SJCRH30 (cell line): ENCODE data around the gene ARHGAP33. TPM values are rescaled to one million over a fixed set of nuclear protein-coding genes. Genes with fewer than 3 reads are reported as not detected.

Experiments
- DNase-seq, 2 experiments: peaks; one replicate each; pipeline ENCODE4 v3.0.0-alpha.2; 2015 to 2020
- H3K27ac ChIP-seq: fragments of 250-450 bp; sonication (Bioruptor Pico); 2 replicates; pipeline ENCODE4 v1.5.1; 2020; ENCODE audit warnings: mild to moderate bottlenecking, moderate library complexity
- H3K27me3 ChIP-seq: fragments of 250-450 bp; sonication (Bioruptor Pico); 2 replicates; pipeline ENCODE4 v1.5.1; 2020; ENCODE audit warnings: mild to moderate bottlenecking, moderate library complexity
- H3K36me3 ChIP-seq: fragments of 250-450 bp; sonication (Bioruptor Pico); 2 replicates; pipeline ENCODE4 v1.5.1; 2020; ENCODE audit warnings: mild to moderate bottlenecking, moderate library complexity
- H3K4me1 ChIP-seq: fragments of 250-450 bp; sonication (Bioruptor Pico); 2 replicates; pipeline ENCODE4 v1.5.1; 2020; ENCODE audit warnings: mild to moderate bottlenecking, moderate library complexity
- H3K4me3 ChIP-seq: fragments of 250-450 bp; sonication (Bioruptor Pico); 2 replicates; pipeline ENCODE4 v1.5.1; 2020; ENCODE audit warnings: mild to moderate bottlenecking, moderate library complexity
- H3K9me3 ChIP-seq: fragments of 250-450 bp; sonication (Bioruptor Pico); replicated peaks from 2 replicates; pipeline ENCODE4 v1.5.1; 2020; ENCODE audit warnings: mild to moderate bottlenecking, moderate library complexity
- total RNA-seq: library from RNA; depleted of rRNA; stranded (reverse); fragments of >200 nt; shearing (Covaris generic); gene quantifications from 2 replicates; pipeline ENCODE4 v1.2.3, GENCODE V29; 2014; rRNA removed

ARHGAP33 gene, protein sequence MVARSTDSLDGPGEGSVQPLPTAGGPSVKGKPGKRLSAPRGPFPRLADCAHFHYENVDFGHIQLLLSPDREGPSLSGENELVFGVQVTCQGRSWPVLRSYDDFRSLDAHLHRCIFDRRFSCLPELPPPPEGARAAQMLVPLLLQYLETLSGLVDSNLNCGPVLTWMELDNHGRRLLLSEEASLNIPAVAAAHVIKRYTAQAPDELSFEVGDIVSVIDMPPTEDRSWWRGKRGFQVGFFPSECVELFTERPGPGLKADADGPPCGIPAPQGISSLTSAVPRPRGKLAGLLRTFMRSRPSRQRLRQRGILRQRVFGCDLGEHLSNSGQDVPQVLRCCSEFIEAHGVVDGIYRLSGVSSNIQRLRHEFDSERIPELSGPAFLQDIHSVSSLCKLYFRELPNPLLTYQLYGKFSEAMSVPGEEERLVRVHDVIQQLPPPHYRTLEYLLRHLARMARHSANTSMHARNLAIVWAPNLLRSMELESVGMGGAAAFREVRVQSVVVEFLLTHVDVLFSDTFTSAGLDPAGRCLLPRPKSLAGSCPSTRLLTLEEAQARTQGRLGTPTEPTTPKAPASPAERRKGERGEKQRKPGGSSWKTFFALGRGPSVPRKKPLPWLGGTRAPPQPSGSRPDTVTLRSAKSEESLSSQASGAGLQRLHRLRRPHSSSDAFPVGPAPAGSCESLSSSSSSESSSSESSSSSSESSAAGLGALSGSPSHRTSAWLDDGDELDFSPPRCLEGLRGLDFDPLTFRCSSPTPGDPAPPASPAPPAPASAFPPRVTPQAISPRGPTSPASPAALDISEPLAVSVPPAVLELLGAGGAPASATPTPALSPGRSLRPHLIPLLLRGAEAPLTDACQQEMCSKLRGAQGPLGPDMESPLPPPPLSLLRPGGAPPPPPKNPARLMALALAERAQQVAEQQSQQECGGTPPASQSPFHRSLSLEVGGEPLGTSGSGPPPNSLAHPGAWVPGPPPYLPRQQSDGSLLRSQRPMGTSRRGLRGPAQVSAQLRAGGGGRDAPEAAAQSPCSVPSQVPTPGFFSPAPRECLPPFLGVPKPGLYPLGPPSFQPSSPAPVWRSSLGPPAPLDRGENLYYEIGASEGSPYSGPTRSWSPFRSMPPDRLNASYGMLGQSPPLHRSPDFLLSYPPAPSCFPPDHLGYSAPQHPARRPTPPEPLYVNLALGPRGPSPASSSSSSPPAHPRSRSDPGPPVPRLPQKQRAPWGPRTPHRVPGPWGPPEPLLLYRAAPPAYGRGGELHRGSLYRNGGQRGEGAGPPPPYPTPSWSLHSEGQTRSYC
- total RNA-seq = 8.9 and 10.5 TPM in 2 replicates

DNA sequence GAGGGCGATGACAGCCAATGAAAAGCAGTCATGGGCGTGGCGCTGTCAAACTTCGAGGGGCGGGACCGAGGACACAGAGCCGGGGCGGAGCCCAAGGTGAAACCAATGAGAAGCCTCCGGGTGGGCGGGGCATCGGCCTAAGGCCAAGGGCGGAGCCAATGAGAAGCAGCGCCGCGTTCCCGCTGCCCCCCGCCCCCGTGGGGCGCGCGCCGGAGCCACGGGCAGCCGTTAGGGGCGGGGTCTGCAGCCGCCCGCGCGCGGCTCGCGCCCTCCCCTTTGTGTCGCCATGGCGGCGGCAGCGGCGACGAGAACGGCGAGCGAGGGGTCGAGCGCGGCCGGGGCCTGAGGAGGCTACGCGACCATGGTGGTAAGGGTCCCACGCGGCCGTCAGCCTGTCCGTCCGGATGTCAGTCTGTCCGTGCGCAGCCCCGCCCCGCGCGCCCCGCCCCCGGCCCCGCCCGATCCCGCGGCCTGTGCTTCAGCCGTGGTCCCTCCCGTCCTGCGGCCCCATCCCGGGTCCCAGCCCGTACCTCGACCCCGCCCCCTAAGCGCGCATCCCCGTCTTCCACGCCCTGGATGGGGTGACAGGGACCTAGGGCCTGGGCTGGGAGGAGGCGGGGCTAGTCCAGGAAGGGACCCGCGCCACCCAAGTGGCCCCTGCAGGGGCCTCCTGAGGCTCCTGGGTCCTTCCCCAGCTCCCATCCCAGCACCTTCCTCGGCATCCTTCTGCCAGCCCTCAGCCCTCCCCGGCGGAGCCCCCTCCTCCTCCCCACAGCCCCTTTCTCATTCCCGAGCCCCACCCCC lies at the start of gene ARHGAP33:
ARHGAP33 (plus strand) TSS at position 267 of the 804 bp plus-strand sequence; CDS start at position 362, 95 bp downstream.
- H3K4me3 ChIP-seq = peak within 1 kb of the TSS; percentile 69
- peak; percentile 99 to 100 for DNase-seq
- H3K27me3 ChIP-seq = no peaks in the 10 kb centered on the region
- no peaks in the 10 kb centered on the region for H3K36me3 ChIP-seq
- peak within 1 kb of the TSS; percentile 46; the same call in 1 of the 2 replicates for H3K27ac ChIP-seq
- H3K4me1 ChIP-seq = peaks cover 15% of the 10 kb centered on the region
- no peaks in the 10 kb centered on the region for H3K9me3 ChIP-seq

DNA sequence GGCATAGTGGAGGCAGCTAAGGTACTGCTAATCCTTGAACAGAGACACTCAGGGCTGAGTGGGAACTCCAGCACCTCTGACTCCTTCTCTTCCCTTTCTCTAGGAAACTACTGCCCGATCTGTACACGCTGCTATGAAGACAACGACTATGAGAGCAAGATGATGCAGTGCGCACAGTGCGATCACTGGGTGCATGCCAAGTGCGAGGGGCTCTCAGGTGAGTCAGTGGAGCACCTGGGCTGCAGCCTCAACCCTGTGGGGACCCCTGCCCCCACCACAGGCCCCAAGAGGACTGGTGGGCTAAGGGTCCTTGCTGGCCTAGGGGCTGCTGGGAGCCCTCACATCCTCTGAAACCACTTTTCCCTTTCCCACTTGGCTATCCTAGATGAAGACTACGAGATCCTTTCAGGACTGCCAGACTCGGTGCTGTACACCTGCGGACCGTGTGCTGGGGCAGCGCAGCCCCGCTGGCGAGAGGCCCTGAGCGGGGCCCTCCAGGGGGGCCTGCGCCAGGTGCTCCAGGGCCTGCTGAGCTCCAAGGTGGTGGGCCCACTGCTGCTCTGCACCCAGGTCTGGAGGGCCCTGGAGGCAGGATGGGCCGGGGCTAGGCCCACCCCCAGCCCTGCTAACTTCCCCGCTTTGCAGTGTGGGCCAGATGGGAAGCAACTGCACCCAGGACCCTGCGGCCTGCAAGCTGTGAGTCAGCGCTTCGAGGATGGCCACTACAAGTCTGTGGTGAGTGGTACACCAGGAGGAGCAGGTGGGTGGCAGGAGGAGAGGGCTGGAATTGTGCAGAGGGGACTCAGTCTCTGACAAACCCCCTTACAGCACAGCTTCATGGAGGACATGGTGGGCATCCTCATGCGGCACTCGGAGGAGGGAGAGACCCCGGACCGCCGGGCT lies 48.1 kb upstream of the ARHGAP33 start:
- H3K4me3 ChIP-seq = no peak overlapping the region
- peaks cover 93% of the 10 kb centered on the region for H3K36me3 ChIP-seq
- H3K4me1 ChIP-seq = no peaks in the 10 kb centered on the region
- no peak overlapping the region for H3K27ac ChIP-seq
- no peak for DNase-seq
- no peaks in the 10 kb centered on the region for H3K27me3 ChIP-seq
- H3K9me3 ChIP-seq = no peaks in the 10 kb centered on the region

DNA sequence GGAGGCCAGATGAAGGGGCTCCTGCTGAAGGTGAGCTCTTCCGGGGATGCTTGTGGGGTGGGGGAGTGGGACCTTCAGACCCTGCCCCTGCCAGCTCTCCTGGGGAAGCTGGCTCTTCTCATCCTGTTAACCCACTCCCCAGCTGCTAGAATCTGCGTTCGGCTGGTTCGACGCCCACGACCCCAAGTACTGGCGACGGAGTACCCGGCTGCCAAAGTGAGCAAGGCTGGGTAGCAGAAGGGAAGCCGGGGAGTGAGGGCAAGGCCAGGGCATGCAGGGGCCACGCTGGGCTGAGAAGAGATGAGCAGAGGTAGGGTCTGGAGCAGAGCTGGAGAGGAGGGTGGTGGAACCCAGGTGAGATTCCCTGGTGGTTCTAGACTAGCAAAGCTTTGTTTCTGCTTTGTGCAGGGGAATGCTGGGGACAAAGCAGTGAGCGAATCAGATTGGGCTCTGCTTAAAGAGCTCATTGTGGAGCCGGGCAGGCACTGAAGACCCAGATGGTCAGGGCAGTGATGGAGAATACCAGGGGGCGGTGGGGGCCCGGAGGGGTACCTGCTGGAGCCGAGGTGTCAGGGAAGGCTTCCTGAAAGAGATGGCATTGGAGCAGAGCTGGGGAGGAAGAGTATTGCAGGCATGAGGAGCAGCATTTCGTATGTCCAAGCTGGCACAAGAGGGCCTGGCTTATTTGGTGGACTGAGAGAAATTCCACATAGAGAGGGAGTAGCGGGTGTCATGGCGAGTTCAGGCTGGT lies 47.2 kb upstream of the ARHGAP33 start:
- Histone ChIP-seq H3K27ac (no peak overlapping the region), H3K27me3 (no peaks in the 10 kb centered on the region), H3K4me3 (no peak overlapping the region), H3K9me3 (no peaks in the 10 kb centered on the region), H3K4me1 (no peaks in the 10 kb centered on the region), H3K36me3 (peaks cover 92% of the 10 kb centered on the region)
- DNase-seq = no peak

DNA sequence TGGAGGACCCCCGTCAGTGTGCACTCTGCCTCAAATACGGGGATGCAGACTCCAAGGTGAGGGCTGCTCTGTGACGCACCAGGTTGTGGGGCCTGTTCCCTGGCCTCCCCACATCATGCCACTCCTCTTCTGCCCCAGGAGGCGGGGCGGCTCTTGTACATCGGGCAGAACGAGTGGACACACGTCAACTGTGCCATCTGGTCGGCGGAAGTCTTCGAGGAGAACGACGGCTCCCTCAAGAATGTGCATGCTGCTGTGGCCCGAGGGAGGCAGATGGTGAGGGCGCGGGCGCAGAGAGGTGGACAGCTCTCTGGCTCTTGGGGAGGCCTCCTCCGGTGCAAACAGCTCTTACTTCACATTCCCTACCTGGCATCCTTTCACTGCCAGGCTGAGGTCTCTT lies 46.3 kb upstream of the ARHGAP33 start:
- Histone ChIP-seq H3K9me3 (no peaks in the 10 kb centered on the region), H3K27ac (no peak overlapping the region), H3K4me3 (no peak overlapping the region), H3K4me1 (no peaks in the 10 kb centered on the region), H3K27me3 (no peaks in the 10 kb centered on the region), H3K36me3 (peaks cover 89% of the 10 kb centered on the region)
- no peak for DNase-seq

DNA sequence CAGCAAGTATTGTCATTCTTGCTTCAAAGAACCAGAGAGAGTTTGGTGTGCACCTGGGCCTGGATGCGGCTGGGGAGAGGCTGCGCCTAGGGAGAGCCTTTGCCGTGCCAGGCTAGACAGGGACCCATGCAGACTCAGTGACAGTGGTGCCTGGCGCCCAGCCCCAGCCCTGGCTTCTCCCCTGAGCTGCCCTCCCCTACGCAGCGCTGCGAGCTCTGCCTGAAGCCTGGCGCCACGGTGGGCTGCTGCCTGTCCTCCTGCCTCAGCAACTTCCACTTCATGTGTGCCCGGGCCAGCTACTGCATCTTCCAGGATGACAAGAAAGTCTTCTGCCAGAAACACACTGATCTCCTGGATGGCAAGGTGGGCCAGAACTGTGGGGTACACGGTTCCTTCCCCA lies 45.6 kb upstream of the ARHGAP33 start:
- Histone ChIP-seq H3K27ac (no peak overlapping the region), H3K27me3 (no peaks in the 10 kb centered on the region), H3K36me3 (peaks cover 90% of the 10 kb centered on the region), H3K9me3 (no peaks in the 10 kb centered on the region), H3K4me3 (no peak overlapping the region), H3K4me1 (no peaks in the 10 kb centered on the region)
- DNase-seq = no peak

DNA sequence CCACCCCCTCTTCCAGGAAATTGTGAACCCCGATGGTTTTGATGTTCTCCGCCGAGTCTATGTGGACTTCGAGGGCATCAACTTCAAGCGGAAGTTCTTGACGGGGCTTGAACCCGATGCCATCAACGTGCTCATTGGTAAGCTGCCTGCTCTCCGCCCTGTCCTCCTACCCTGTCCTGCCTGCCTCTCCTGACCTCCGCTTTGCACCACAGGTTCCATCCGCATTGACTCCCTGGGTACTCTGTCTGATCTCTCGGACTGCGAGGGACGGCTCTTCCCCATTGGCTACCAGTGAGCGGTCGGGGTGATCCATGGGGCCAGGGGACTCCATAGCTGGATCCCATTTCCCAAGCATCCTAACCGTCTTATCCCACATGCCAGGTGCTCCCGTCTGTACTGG lies 45.0 kb upstream of the ARHGAP33 start:
- Histone ChIP-seq H3K4me3 (no peak overlapping the region), H3K36me3 (peaks cover 88% of the 10 kb centered on the region), H3K4me1 (no peaks in the 10 kb centered on the region), H3K9me3 (no peaks in the 10 kb centered on the region), H3K27me3 (no peaks in the 10 kb centered on the region), H3K27ac (no peak overlapping the region)
- DNase-seq = no peak

- no peak overlapping the region for H3K4me3 ChIP-seq
- DNase-seq = no peak
- no peak overlapping the region for H3K27ac ChIP-seq
- H3K9me3 ChIP-seq = no peaks in the 10 kb centered on the region
- peaks cover 86% of the 10 kb centered on the region for H3K36me3 ChIP-seq
- H3K27me3 ChIP-seq = no peaks in the 10 kb centered on the region
- no peaks in the 10 kb centered on the region for H3K4me1 ChIP-seq
Observed at GRCh38 chr19:35731353-35731752, 44.0 kb upstream of the ARHGAP33 start.

- no peak for DNase-seq
- Histone ChIP-seq H3K4me1 (no peaks in the 10 kb centered on the region), H3K27ac (no peak overlapping the region), H3K4me3 (no peak overlapping the region), H3K36me3 (peaks cover 85% of the 10 kb centered on the region), H3K9me3 (no peaks in the 10 kb centered on the region), H3K27me3 (no peaks in the 10 kb centered on the region)
Observed at GRCh38 chr19:35731779-35732405, 43.5 kb upstream of the ARHGAP33 start.

DNA sequence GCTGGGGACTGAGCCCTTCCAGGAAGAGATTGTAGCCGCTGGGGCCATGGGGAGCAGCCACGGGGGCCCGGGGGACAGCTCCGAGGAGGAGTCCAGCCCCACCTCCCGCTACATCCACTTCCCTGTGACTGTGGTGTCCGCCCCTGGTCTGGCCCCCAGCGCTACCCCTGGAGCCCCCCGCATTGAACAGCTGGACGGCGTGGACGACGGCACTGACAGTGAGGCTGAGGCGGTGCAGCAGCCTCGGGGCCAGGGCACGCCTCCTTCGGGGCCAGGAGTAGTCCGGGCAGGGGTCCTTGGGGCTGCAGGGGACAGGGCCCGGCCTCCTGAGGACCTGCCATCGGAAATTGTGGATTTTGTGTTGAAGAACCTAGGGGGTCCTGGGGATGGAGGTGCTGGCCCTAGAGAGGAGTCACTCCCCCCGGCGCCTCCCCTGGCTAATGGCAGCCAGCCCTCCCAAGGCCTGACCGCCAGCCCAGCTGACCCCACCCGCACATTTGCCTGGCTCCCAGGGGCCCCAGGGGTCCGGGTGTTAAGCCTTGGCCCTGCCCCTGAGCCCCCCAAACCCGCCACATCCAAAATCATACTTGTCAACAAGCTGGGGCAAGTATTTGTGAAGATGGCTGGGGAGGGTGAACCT lies 42.7 kb upstream of the ARHGAP33 start:
- Histone ChIP-seq H3K4me3 (no peak overlapping the region), H3K27ac (no peak overlapping the region), H3K36me3 (peaks cover 80% of the 10 kb centered on the region), H3K9me3 (no peaks in the 10 kb centered on the region), H3K27me3 (no peaks in the 10 kb centered on the region), H3K4me1 (no peaks in the 10 kb centered on the region)
- no peak for DNase-seq

GRCh38 chr19:35733180-35734125 lies 41.9 kb upstream of the ARHGAP33 start:
- Histone ChIP-seq H3K4me1 (no peaks in the 10 kb centered on the region), H3K27me3 (no peaks in the 10 kb centered on the region), H3K27ac (no peak overlapping the region), H3K4me3 (no peak overlapping the region), H3K36me3 (peaks cover 74% of the 10 kb centered on the region), H3K9me3 (no peaks in the 10 kb centered on the region)
- DNase-seq = no peak

- no peaks in the 10 kb centered on the region for H3K4me1 ChIP-seq
- no peak overlapping the region for H3K27ac ChIP-seq
- H3K27me3 ChIP-seq = no peaks in the 10 kb centered on the region
- H3K4me3 ChIP-seq = no peak overlapping the region
- DNase-seq = no peak
- H3K9me3 ChIP-seq = no peaks in the 10 kb centered on the region
- H3K36me3 ChIP-seq = peaks cover 70% of the 10 kb centered on the region
Observed at GRCh38 chr19:35734273-35734672, 41.1 kb upstream of the ARHGAP33 start.
